NCI-H345 (cell line): Measurements from ENCODE around the gene RPS14.

Source experiments
- DNase-seq: peaks from one replicate; lab custom pipeline; 2025; lab: John Stamatoyannopoulos, UW

Gene RPS14

DNA sequence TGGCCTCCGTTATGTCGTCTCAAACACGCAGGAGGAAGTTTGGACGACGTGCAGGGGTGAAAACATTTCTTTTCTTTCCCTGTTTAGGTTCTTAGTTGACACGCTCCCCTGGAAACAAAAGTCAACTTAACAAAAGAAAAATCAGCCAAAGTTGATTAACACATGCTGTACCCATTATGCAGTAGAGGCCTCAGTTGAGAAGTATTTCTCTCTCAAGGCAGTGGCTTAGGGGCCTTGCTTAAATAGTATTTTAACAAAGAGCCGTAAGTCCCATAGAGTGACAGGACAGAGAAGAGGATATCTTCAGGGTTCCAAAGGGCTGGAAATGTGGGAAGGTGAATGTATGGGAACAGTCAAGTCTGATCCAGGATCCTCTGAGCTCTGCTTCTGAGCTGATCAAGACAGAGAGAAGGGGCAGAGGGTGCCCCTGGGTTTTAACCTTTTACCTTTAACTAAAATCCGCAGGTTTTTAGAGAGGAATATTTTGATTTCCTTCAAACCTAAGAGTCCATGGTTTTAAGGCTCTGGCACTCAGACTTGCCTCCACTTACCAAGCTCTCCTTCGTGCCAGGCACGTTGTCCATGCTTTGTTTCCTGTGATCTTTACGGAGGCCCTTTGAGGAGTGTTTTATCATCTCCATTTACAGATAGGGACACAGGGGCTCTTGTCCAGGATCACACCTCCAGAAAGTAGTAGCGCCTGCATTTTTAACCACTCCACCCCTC, 36.2 kb downstream of the RPS14 start:
- no peak for DNase-seq

DNA sequence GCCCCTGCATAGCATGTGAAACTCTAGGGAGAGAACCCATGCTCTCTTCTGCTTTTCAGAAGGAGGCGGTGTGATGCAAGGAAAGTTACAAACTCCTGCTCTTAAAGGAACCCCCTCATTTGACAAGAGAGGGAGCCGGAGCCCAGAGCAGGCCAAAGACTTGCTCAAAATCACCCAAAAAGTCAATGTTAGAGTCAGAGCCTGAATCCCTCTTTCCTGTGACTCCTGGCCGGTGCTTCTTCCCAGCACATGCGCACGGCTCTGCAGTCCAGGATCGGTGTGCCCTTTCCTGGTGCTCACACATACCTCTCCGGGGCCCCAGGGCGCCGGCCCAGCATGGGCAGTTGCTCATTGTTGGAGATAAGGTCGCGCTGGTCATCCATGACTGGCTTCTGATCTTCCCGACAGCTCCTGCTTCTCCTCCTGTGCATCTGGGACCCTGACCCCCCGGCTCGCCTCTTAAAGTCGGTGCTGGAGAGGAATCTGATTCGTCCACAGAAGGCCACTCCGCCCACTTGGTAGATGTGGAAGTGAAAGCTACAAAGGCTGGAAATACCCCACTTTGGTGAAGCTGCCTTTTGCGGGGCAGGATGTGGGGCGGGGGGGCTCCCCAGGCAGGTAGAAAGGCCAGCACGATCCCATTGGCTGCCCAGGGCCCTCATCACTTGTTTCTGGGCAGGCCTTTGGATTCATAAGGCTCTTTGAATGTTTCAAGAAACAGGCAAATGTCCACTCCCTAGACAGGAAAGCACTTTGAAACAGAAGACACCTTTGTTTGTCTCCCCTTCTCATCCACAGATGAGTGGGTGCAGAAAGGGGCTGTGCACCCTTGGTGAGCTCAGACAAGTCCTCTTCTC, 37.0 kb downstream of the RPS14 start, which contains the start of gene CD74:
CD74 (minus strand) TSS at position 592 of the 857 bp plus-strand sequence; CDS start at position 431, 161 bp downstream.
- no peak for DNase-seq

- DNase-seq = no peak
Observed at GRCh38 chr5:150411245-150411979, 38.1 kb downstream of the RPS14 start.

DNA sequence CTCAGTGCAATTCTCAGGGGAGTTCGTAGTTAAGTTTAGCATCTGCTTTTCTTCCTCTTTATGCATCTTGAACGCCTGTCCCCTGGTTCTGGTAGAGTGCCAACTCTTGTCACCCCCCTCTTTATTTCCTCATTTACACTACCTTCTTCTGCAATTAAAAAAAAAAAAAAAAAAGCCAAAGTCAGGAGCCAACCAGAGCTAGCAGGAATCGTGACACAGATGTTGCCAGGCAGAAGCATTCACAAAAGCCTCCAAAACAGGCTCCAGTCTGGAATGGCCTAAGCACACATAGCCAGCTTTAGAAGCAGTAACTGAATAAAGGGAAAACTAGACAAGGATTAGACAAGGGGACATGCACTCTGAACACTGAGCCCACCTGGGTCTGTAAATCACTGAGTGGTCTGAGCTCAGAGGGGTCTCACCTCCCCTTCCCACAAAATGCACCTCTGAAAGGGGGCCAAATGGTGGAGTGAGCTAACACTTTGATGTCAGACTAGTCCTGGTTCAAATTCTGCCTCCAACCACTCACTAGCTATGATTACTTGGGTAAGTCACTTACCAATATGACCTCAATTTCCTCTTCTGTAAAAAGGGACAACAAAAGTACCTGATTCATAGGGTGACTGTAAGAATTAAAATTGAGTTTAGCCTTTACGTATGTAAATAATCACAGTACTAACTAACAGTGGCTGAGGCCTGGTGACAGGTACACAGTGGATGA, 38.9 kb downstream of the RPS14 start:
- DNase-seq = peak; percentile 74

DNA sequence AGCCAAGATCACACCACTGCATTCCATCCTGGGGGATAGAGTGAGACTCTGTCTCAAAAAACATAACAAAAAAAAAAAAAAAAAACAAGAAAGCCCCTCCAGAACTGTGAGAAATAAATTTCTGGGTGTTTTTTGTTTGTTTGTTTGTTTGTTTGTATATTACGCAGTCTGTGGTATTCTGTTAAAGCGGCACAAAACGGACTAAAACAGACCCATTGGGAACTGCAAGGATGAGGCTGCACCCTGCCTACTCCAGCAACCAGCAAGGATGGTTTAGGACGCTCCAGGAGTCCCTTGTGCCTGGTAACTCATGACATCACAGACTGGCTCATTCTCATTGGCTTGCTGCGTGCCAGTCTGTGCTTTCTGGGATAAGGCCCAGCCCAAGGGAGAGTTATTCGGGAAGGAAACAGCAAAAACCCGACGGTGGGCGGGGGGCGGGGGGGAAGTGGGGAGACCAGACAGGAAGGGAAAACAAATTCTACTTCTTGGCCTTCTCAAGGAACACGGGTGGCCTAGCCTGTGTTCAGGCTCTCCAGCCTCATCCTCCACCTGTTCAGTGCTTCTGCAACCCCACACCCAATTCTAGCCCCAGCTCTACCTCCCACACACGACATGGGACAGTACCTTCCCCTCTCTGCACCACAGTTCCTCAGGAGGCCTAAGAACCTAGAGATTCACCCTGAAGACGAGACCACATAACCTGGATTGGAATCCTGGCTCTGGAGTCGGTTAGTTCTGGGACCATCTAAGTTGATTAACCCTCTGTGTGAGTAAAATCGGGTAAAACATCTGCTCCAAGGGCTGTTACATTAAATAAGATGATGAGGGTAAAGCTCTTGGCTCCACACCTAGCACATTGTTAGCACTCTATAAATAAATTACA, 39.7 kb downstream of the RPS14 start:
- peak; percentile 90 for DNase-seq

GRCh38 chr5:150408231-150408943, 41.2 kb downstream of the RPS14 start:
- DNase-seq = no peak

GRCh38 chr5:150407096-150407720, 42.3 kb downstream of the RPS14 start:
- DNase-seq = no peak

DNA sequence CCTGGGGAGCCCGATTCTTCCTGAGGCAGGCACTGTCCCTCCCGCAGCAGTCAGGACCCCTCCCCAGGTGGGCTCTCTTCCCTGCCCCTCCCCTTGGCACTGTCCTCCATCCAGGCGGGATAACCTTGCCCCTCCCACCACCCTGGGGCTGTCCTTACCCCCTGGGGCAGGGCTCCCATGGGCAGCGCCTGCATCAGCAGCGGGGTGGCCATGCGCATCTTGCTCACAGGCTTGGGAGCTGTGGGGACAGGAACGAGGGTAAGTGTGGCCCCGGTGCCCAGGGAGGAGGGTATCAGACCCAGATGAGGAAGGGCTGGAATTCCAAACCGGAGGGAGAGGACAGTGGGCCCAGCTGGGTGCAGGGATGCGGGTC, 42.8 kb downstream of the RPS14 start:
- DNase-seq = no peak

- DNase-seq = no peak
Observed at GRCh38 chr5:150406103-150406722, 43.3 kb downstream of the RPS14 start.

- no peak for DNase-seq
Observed at GRCh38 chr5:150404941-150405816, 44.4 kb downstream of the RPS14 start.

DNA sequence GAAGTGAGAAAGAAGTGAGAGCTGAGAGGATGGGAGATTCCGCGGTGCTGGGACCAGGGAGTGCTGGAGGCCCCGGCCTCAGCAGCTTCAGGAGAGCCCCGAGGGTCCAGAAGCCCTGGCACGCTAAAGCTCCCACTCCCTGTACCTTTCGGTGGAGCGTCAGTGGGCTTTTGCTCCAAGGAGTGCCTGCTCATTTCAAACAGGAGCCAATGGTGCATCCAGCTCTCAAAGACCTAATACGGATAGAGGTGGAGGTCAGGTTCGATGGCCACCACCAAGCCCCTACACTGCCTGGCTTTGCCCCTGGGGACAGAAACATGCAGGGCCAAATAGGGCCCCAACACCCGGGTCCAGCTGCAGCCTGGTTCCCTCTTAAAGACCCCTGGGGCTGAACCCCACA, 45.0 kb downstream of the RPS14 start:
- DNase-seq = no peak

DNA sequence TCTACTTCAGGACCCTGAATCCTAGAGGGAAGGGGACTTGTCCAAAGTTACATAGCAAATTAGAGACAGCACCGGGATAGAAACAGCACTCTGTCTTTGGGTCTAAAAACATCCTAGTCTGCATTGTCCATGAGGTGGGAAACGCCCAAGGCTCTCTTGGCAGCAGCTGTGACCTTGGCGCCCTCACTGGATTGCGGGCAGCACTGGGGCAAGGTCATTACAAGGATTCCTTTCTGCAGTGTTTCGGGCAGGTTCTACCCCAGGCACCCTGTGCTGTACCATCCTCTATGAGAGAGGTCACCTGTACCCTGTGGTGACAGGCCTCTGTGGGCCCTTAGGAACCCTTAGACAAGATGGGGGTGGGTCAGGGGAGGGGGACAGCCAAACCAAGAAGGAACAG, 45.4 kb downstream of the RPS14 start:
- DNase-seq = no peak

DNA sequence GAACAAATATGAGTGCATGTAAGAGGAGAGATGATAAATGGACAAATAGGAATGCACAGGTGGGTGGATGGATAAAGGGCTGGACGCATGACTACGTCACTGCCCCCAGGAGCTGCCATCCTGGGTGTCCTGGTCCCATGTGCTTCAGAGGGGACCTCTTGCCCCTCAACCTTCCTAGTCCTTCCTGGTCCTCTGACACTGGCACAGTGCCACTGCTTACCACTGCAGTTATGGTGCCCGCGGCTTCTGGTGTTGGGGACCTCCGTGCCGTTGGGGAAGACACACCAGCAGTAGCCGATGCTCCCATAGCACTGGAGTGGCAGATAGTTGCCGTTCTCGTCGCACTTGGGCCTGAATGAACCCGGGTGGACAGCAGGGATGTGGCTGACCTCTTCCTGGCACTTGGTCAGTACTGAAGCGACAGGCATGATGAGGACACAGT, 46.6 kb downstream of the RPS14 start:
- no peak for DNase-seq

DNA sequence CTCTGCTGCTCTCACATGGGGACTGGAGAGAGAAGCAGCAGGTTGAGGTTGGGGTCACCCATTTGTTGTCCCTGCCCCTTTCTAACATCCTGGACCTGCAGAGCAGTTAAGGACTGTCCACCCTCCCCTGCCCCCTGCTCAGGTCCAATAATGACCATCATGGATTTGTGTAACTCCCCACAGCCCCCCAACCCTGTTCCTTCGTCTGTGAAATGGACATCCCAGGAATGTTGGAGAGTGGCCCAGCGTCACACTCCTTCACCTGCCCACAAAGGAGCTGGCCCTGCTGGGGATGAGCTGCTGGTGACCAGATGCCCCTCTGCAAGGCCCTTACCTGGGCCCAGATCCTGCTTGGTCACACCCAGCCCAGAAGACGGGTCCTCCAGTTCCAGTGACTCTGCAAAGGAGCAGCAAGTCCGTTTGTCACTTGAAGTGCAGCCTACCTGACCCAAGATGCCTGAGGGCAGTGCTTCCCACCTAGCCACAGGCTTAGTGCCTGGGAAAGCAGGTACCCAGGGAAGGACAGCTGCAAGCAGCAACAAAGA, 47.2 kb downstream of the RPS14 start:
- DNase-seq = no peak

GRCh38 chr5:150401376-150402228, 47.9 kb downstream of the RPS14 start:
- no peak for DNase-seq

- no peak for DNase-seq
Observed at GRCh38 chr5:150401076-150401375, 48.5 kb downstream of the RPS14 start.
